Motor neuron (in vitro differentiated cells): ENCODE measurements around the gene IGFBP4. TPM values are rescaled to one million over a fixed set of nuclear protein-coding genes. Genes with fewer than 3 reads are reported as not detected.

Experiments
- ATAC-seq, 8 experiments: fragments of 200-7000 bp; cut with Tn5 transposase; replicated peaks in 6 of 8; 2 replicates each; pipeline ENCODE4 v1.8.0; 2021; ENCODE audit warnings: mild to moderate bottlenecking in 8 of 8, moderate library complexity in 8 of 8
- H3K27ac ChIP-seq, 2 donors: fragments of 250-450 bp; sonication (Bioruptor Pico); 2 replicates each; pipeline ENCODE4 v1.9.0; 2021; ENCODE audit warnings: antibody characterized with exemption in 2 of 2, mild to moderate bottlenecking in 2 of 2, moderate library complexity in 1 of 2
- H3K4me1 ChIP-seq, 2 donors: fragments of 250-450 bp; sonication (Bioruptor Pico); replicated peaks in 1 of 2; 2 replicates each; pipeline ENCODE4 v1.6.1; 2021; ENCODE audit warnings: antibody characterized with exemption in 2 of 2, mild to moderate bottlenecking in 2 of 2, moderate library complexity in 1 of 2
- H3K4me3 ChIP-seq, 5 donors: fragments of 250-450 bp; sonication (Bioruptor Pico); 2 replicates each; pipeline ENCODE4 v1.9.0; 2021; ENCODE audit warnings: antibody characterized with exemption in 5 of 5, mild to moderate bottlenecking in 5 of 5, moderate library complexity in 4 of 5
- WGBS, 10 experiments: fragments of 450-650 bp; shearing (Covaris generic); methylation state at CpG; one replicate each; pipeline ENCODE4 v1.0.0; 2022; 5-methylcytosine and 5-hydroxymethylcytosine counted together
- in situ Hi-C, 9 experiments: fragments of 400-800 bp; cut with MboI; loops; one replicate each; pipeline ENCODE4 v1.15.0; 2021; ENCODE audit warnings: low sequenced_read_pairs in 9 of 9, low pct_unique_long_range_greater_than_20kb in 2 of 9; ENCODE audit not compliant: unreplicated experiment in 9 of 9
- total RNA-seq, 8 experiments: library from RNA; unstranded; fragments of 300-600 nt; gene quantifications; 2 replicates each; pipeline versions ENCODE4 v1.2.3 to v1.2.4, GENCODE V29; 2022

Gene IGFBP4
- total RNA-seq, 8 experiments from 2014 or later, result 2.8 to 52.0 (median 7.9) TPM

DNA sequence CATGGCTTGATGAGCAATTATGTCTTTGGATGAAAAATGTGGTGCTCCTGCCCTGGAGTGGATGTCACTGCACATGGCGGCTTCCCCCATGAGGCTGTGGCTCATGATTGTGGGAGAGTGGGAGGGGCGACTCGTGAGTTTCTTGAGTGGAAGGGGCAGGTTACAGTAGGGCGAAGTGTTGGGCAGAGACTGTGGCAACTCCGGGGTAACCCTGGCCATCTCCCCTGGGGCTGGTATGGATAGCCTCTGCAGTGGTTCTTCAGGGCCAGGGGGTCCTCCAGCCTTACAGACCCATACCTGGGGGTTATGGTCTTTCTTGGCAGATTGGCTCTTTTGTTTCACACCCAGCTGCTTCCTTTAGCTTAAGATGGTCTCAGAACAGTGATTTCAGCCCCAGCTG lies 59.5 kb downstream of the IGFBP4 start:
- Histone ChIP-seq H3K4me1 (peaks cover 0 to 6% of the 10 kb centered on the region in 2 donors), H3K27ac (no peak overlapping the region), H3K4me3 (no peak overlapping the region)
- 55 to 93% (median 88%) methylated on average over 1 to 4 of the region's 5 CpGs; no CpG with 5 or more reads in 4 of the 10 experiments for whole genome bisulfite sequencing, 10 experiments
- no peak for ATAC-seq
- in situ Hi-C loops, result no loop called here

DNA sequence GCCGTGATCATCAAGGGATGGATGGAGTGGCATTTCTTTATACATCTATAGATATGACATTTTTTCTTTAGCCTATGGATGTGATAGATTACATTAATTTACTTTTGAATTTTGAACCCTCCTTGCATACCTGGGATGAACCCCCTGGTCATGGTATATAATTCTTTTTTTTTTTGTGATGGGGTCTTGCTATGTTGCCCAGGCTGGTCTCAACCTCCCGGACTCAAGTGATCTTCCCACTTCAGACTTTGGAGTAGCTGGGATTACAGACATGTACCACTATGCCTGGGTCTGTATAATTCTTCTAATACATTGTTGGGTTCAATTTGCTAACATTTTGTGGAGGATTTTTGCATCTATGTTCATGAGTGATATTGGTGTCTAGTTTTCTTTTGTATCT lies 59.9 kb downstream of the IGFBP4 start:
- WGBS, 10 experiments, result 60 to 100% (median 92%) methylated on average over 1 to 2 of the region's 2 CpGs; no CpG with 5 or more reads in 3 of the 10 experiments
- Histone ChIP-seq H3K4me1 (peaks cover 0 to 6% of the 10 kb centered on the region in 2 donors), H3K4me3 (no peak overlapping the region), H3K27ac (no peak overlapping the region)
- ATAC-seq, result no peak
- in situ Hi-C loops, result no loop called here

DNA sequence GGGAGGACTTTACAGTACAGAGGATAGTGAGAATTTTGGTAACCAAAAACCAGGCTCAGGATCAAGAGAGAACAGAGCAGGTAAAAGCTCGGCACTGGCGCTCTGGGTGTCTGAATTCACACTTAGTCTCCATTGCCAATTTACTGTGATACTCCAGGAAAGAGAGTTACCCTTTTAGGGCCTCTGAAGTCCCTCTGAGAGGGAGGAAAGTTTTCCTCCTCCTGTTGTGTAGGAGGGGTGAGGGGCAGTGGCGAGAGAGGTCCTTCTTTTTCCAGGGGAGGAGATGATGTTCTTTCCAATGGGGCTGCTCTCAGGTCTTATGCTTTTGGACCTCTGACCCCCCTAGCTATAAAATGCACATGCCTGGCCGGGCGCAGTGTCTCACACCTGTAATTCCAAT lies 63.5 kb downstream of the IGFBP4 start:
- Histone ChIP-seq H3K27ac (no peak overlapping the region), H3K4me3 (no peak overlapping the region), H3K4me1 (peaks cover 0 to 5% of the 10 kb centered on the region in 2 donors)
- ATAC-seq, result no peak
- WGBS, 10 experiments, result 50 to 92% (median 77%) methylated on average over 2 to 4 of the region's 5 CpGs; no CpG with 5 or more reads in 4 of the 10 experiments
- in situ Hi-C loops, result no loop called here

Other genes starting within 250 kb of the IGFBP4 start
- gene WIPF2, start 224.1 kb upstream of the IGFBP4 start, total RNA-seq, result 10 to 100 TPM in 6 of 8 experiments, 1 to 10 TPM in 2; 7.1 to 16.4 (median 11.5) TPM
- 10 to 100 TPM in 3 of 8 experiments, 1 to 10 TPM in 5; 1.7 to 30.9 (median 3.6) TPM for gene CDC6, start 155.6 kb upstream of the IGFBP4 start, total RNA-seq
- gene RARA, start 134.3 kb upstream of the IGFBP4 start, total RNA-seq, result 10 to 100 TPM; 28.0 to 45.8 (median 32.9) TPM
- gene GJD3, start 78.7 kb upstream of the IGFBP4 start, total RNA-seq, result 1 to 10 TPM in 3 of 8 experiments, under 1 TPM in 4, not detected in 1; 0.36 to 2.8 (median 0.87) TPM
- gene TOP2A, start 25.6 kb upstream of the IGFBP4 start, total RNA-seq, result 100 to 1,000 TPM in 1 of 8 experiments, 10 to 100 TPM in 3, 1 to 10 TPM in 3, under 1 TPM in 1; 0.36 to 222 (median 9.0) TPM
- gene TNS4, start 58.2 kb downstream of the IGFBP4 start, total RNA-seq, result 1 to 10 TPM in 1 of 8 experiments, under 1 TPM in 6, not detected in 1; 0.08 to 1.0 (median 0.15) TPM
- gene CCR7, start 122.0 kb downstream of the IGFBP4 start, total RNA-seq, result 1 to 10 TPM in 1 of 8 experiments, under 1 TPM in 6, not detected in 1; 0.32 to 1.6 (median 0.50) TPM
- gene SMARCE1, start 204.4 kb downstream of the IGFBP4 start, total RNA-seq, result 100 to 1,000 TPM in 7 of 8 experiments, 10 to 100 TPM in 1; 81.3 to 216 (median 133) TPM
- gene KRT222, start 221.7 kb downstream of the IGFBP4 start, total RNA-seq, result 1 to 10 TPM in 5 of 8 experiments, under 1 TPM in 2, not detected in 1; 0.67 to 1.7 (median 1.3) TPM